Liver (tissue), 9 donors: ENCODE results near the gene PAXIP1. TPM values are rescaled to one million over a fixed set of nuclear protein-coding genes. Genes with fewer than 3 reads are reported as not detected.

Experiments used
- DNase-seq: peaks from one replicate; pipeline ENCODE4 v3.0.0-alpha.2; 2017; ENCODE audit warnings: low spot score
- H3K27ac ChIP-seq, 2 donors: one replicate each; pipeline ENCODE4 v1.7.0; 2013; ENCODE audit warnings: inconsistent platforms in 2 of 2, low read length in 2 of 2, control low read depth in 1 of 2, low read depth in 1 of 2, mild to moderate bottlenecking in 1 of 2
- H3K27me3 ChIP-seq, 4 donors: one replicate each; pipeline versions ENCODE4 v1.6.1 to v1.7.0; 2013; ENCODE audit warnings: low read length in 3 of 4, inconsistent platforms in 1 of 4, mild to moderate bottlenecking in 1 of 4, moderate library complexity in 1 of 4; ENCODE audit not compliant: control insufficient read depth in 4 of 4, insufficient read depth in 4 of 4
- H3K36me3 ChIP-seq, 4 donors: one replicate each; pipeline versions ENCODE4 v1.6.1 to v1.7.0; 2013; ENCODE audit warnings: low read length in 3 of 4, mild to moderate bottlenecking in 3 of 4, low read depth in 1 of 4, moderate library complexity in 1 of 4; ENCODE audit not compliant: control insufficient read depth in 4 of 4, insufficient read depth in 3 of 4
- H3K4me1 ChIP-seq, 4 donors: one replicate each; pipeline versions ENCODE4 v1.6.1 to v1.7.0; 2013; ENCODE audit warnings: low read length in 3 of 4, mild to moderate bottlenecking in 3 of 4, moderate library complexity in 1 of 4; ENCODE audit not compliant: control insufficient read depth in 4 of 4, insufficient read depth in 4 of 4
- H3K4me3 ChIP-seq, 3 donors: one replicate each; pipeline versions ENCODE4 v1.6.1 to v1.7.0; 2013; ENCODE audit warnings: low read length in 3 of 3, control low read depth in 1 of 3, low read depth in 1 of 3, mild to moderate bottlenecking in 1 of 3
- H3K9ac ChIP-seq, 2 donors: one replicate each; pipeline ENCODE4 v1.7.0; 2013; ENCODE audit warnings: low read length in 2 of 2, mild to moderate bottlenecking in 2 of 2, moderate library complexity in 2 of 2, control low read depth in 1 of 2, low read depth in 1 of 2
- H3K9me3 ChIP-seq, 4 donors: one replicate each; pipeline versions ENCODE4 v1.6.1 to v1.7.0; 2013; ENCODE audit warnings: low read length in 3 of 4; ENCODE audit not compliant: control insufficient read depth in 4 of 4
- ATF3 ChIP-seq: IDR thresholded peaks from 2 replicates; pipeline ENCODE4 v1.6.1; 2016; ENCODE audit warnings: antibody characterized with exemption
- CTCF ChIP-seq: fragments of 150-350 bp; IDR thresholded peaks from 2 replicates; pipeline ENCODE4 v1.5.1; 2017; ENCODE audit warnings: improper control_type of control experiment, low read depth, low read length; ENCODE audit not compliant: missing input control
- FOXA1 ChIP-seq: IDR thresholded peaks from 2 replicates; pipeline ENCODE4 v1.6.1; 2016; ENCODE audit warnings: antibody characterized with exemption
- FOXA2 ChIP-seq: IDR thresholded peaks from 2 replicates; pipeline ENCODE4 v1.6.1; 2016; ENCODE audit warnings: antibody characterized with exemption
- GABPA ChIP-seq, 2 donors: IDR thresholded peaks in 1 of 2; conservative IDR thresholded peaks in 1 of 2; 2 replicates each; pipeline ENCODE4 v1.6.1; 2016; ENCODE audit warnings: antibody characterized with exemption in 2 of 2, mild to moderate bottlenecking in 1 of 2, moderate library complexity in 1 of 2
- HNF4A ChIP-seq, 2 donors: conservative IDR thresholded peaks; 2 replicates each; pipeline ENCODE4 v1.6.1; 2016; ENCODE audit warnings: antibody characterized with exemption in 2 of 2, mild to moderate bottlenecking in 2 of 2
- HNF4G ChIP-seq: IDR thresholded peaks from 2 replicates; pipeline ENCODE4 v1.6.1; 2016; ENCODE audit warnings: antibody characterized with exemption
- JUND ChIP-seq, 2 donors: IDR thresholded peaks; 2 replicates each; pipeline ENCODE4 v1.6.1; 2016; ENCODE audit warnings: antibody characterized with exemption in 2 of 2
- MAX ChIP-seq: IDR thresholded peaks from 2 replicates; pipeline ENCODE4 v1.6.1; 2016; ENCODE audit warnings: antibody characterized with exemption
- NR2F2 ChIP-seq: IDR thresholded peaks from 2 replicates; pipeline ENCODE4 v1.6.1; 2016; ENCODE audit warnings: antibody characterized with exemption
- RAD21 ChIP-seq, 2 donors: IDR thresholded peaks; 2 replicates each; pipeline ENCODE4 v1.6.1; 2016; ENCODE audit warnings: antibody characterized with exemption in 2 of 2, mild to moderate bottlenecking in 2 of 2
- REST ChIP-seq: IDR thresholded peaks from 2 replicates; pipeline ENCODE4 v1.6.1; 2016; ENCODE audit warnings: antibody characterized with exemption, mild to moderate bottlenecking
- RXRA ChIP-seq, 2 donors: IDR thresholded peaks; 2 replicates each; pipeline ENCODE4 v1.6.1; 2017 to 2018; ENCODE audit warnings: antibody characterized with exemption in 2 of 2, mild to moderate bottlenecking in 1 of 2
- SP1 ChIP-seq: IDR thresholded peaks from 2 replicates; pipeline ENCODE4 v1.6.1; 2018; ENCODE audit warnings: antibody characterized with exemption, mild to moderate bottlenecking
- TAF1 ChIP-seq: conservative IDR thresholded peaks from 2 replicates; pipeline ENCODE4 v1.6.1; 2016; ENCODE audit warnings: antibody characterized with exemption, mild to moderate bottlenecking
- YY1 ChIP-seq: IDR thresholded peaks from 2 replicates; pipeline ENCODE4 v1.6.1; 2016; ENCODE audit warnings: antibody characterized with exemption, mild to moderate bottlenecking
- ZBTB33 ChIP-seq: IDR thresholded peaks from 2 replicates; pipeline ENCODE4 v1.6.1; 2016; ENCODE audit warnings: antibody characterized with exemption
- WGBS: extraction: QIAGEN DNeasy Blood & Tissue Kit; methylation state at CpG from one replicate; pipeline ENCODE4 v1.1.7; 2013; 5-methylcytosine and 5-hydroxymethylcytosine counted together
- polyA plus RNA-seq, 2 donors: library from polyadenylated mRNA; stranded (reverse) in 1 of 2; unstranded in 1 of 2; fragments of 200-250 nt in 1 of 2; fragments of >200 nt in 1 of 2; fragmentation: Nextera tagmentation in 1 of 2; extraction: Ambion mirVana in 1 of 2; gene quantifications; one replicate each; pipeline versions ENCODE4 v1.2.1 to v1.2.3, GENCODE V29; 2013 to 2015
- total RNA-seq, 2 donors: library from RNA; depleted of rRNA; stranded (reverse); fragments of >200 nt; gene quantifications; one replicate each; pipeline ENCODE4 v1.2.3, GENCODE V29; 2014
- donor health status: healthy.
- donor health status: healthy.
- donor health status: healthy.
- donor health status: healthy.
- donor health status: healthy.

Gene PAXIP1
- total and polyA plus RNA-seq, 4 donors = 2.0 to 10.1 (median 5.8) TPM

- TF ChIP-seq FOXA2 (no peak), ATF3 (no peak), HNF4A (conservative IDR thresholded peaks at IDR 0.05) (no peak), SP1 (no peak), MAX (no peak)
Observed at GRCh38 chr7:154956427-154956826, 46.5 kb downstream of the PAXIP1 start (continued).

- Histone ChIP-seq H3K9me3 (no peaks in the 10 kb centered on the region), H3K4me1 (peaks cover 0 to 6% (median 0%) of the 10 kb centered on the region in 4 donors), H3K36me3 (peaks cover 4 to 32% (median 26%) of the 10 kb centered on the region in 4 donors), H3K4me3 (no peak overlapping the region), H3K9ac (no peak overlapping the region), H3K27ac (no peak overlapping the region), H3K27me3 (no peaks in the 10 kb centered on the region)
- TF ChIP-seq RAD21 (IDR thresholded peaks at IDR 0.05) (peak; percentile 45 to 63), REST (no peak), MAX (no peak), HNF4A (conservative IDR thresholded peaks at IDR 0.05) (no peak), YY1 (no peak), NR2F2 (no peak), ATF3 (no peak), SP1 (no peak), JUND (IDR thresholded peaks at IDR 0.05) (no peak), FOXA1 (no peak), RXRA (IDR thresholded peaks at IDR 0.05) (no peak), ZBTB33 (no peak), FOXA2 (no peak), CTCF (peak; percentile 57), TAF1 (no peak), HNF4G (no peak), GABPA (IDR thresholded peaks at IDR 0.05 in 1 of 2, conservative IDR thresholded peaks at IDR 0.05 in 1 of 2) (no peak)
- peak; percentile 67 for DNase-seq
- 62% methylated on average over 9 of the region's 9 CpGs for WGBS
Observed at GRCh38 chr7:154953006-154953684, 49.8 kb downstream of the PAXIP1 start.
